ENCODE results near the gene PITRM1.

DNA sequence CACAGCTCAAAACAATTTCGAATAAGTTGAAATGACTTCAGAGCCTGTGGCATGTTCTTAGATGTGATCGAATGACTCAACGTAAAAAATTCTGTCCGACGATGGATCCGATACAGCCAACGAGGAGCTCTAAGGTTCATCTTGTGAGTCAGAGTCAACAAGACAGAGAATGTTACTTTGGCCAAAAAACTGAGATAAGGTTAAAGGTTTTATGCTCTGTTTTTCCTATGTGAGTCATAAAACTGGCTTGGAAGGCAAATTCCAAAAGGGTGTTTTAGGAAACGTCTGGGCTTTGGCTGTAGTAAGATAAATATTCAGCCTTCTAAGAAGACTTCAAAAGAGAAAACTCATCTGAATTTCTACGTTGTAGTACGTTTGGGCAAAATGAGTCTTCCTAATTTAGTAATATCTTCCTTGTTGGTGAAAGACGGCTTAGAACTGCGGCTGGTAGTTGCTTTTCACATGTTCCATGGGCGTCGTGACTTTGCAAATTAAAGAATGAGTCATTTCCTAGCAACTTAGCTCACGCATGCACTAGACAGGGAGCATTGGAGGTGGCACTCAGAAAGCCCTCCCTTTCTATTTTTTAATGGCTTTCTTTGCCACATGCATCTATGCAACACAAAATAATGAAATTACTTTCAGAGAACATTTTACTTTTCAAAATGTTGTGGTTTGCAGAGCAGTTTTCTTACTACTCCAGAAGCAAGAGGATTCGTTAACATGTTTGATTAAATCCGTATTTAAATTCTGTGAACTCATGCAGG, 77.0 kb downstream of the PITRM1 start:
- TF ChIP-seq, protein P1, sequence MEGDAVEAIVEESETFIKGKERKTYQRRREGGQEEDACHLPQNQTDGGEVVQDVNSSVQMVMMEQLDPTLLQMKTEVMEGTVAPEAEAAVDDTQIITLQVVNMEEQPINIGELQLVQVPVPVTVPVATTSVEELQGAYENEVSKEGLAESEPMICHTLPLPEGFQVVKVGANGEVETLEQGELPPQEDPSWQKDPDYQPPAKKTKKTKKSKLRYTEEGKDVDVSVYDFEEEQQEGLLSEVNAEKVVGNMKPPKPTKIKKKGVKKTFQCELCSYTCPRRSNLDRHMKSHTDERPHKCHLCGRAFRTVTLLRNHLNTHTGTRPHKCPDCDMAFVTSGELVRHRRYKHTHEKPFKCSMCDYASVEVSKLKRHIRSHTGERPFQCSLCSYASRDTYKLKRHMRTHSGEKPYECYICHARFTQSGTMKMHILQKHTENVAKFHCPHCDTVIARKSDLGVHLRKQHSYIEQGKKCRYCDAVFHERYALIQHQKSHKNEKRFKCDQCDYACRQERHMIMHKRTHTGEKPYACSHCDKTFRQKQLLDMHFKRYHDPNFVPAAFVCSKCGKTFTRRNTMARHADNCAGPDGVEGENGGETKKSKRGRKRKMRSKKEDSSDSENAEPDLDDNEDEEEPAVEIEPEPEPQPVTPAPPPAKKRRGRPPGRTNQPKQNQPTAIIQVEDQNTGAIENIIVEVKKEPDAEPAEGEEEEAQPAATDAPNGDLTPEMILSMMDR (IDR thresholded peaks at IDR 0.05; ENCODE audit: poor library complexity, severe bottlenecking) = no peak
- TF ChIP-seq EP300 (conservative IDR thresholded peaks at IDR 0.05; ENCODE audit: poor library complexity, severe bottlenecking) (no peak), SMC3 (conservative IDR thresholded peaks at IDR 0.05; ENCODE audit: poor library complexity) (no peak)

All from neural cell (in vitro differentiated cells).